GM12874 (cell line): ENCODE measurements around the gene CIRBP.

Experiments
- TF ChIP-seq, protein P1 (sequence below): IDR thresholded peaks from 2 replicates; pipeline ENCODE4 v1.5.1; 2011; ENCODE audit warnings: low read depth, mild to moderate bottlenecking, control low read depth, low read length, moderate library complexity; ENCODE audit not compliant: insufficient read depth

The CIRBP gene

DNA sequence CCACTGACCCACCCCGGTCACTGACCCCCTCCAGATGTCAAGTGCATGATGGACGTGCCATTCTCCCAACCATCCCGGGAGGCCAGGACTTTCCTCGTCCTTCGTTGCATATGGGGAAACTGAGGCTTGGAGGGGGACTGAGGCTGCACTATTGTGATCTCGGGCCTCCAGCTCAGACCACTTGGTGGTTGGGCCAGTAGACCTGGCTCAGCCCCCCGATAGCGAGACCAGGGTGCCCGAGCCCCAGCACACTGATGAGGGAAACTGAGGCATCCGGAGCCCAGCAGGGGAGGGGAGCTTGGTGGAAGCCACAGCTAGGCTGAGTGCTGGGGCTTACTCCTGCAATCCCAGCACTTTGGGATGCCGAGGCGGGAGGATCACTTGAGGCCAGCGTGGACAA is 26.9 kb downstream of the CIRBP start:
- TF ChIP-seq, protein P1, sequence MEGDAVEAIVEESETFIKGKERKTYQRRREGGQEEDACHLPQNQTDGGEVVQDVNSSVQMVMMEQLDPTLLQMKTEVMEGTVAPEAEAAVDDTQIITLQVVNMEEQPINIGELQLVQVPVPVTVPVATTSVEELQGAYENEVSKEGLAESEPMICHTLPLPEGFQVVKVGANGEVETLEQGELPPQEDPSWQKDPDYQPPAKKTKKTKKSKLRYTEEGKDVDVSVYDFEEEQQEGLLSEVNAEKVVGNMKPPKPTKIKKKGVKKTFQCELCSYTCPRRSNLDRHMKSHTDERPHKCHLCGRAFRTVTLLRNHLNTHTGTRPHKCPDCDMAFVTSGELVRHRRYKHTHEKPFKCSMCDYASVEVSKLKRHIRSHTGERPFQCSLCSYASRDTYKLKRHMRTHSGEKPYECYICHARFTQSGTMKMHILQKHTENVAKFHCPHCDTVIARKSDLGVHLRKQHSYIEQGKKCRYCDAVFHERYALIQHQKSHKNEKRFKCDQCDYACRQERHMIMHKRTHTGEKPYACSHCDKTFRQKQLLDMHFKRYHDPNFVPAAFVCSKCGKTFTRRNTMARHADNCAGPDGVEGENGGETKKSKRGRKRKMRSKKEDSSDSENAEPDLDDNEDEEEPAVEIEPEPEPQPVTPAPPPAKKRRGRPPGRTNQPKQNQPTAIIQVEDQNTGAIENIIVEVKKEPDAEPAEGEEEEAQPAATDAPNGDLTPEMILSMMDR: no peak

DNA sequence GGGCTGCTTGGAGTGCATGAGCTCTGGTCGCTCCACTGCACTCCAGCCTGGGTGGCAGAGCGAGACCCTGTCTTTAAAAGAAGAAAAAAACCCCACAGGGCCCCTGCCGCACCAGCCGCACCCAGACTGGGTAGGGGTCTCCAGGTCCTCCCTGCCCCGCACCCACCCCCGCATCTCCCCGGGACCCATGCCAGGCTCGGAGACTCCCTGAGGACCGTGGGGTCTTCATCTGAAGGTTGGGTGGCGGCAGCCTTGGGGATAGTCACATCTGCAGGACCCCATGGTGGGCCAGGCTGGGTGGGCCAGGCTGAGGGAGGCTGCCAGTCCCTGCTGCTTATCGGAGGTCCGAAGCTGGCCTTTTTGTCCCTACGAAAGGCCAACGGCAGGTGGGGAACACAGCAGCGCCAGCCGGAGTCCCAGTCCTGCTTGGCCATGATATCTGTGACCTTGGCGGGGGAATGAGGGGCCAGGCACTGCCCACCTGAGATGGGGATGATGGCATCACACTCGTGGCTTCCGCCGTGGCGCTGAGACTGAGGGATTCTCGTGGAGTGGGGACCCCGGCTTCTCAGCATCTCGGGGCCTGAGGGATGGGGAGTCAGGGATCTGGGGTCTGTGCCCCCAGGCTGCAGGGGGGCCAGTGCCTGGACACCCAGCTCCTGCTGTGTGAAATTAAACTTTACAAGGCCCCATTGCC is 27.6 kb downstream of the CIRBP start:
- TF ChIP-seq, protein P1: no peak

DNA sequence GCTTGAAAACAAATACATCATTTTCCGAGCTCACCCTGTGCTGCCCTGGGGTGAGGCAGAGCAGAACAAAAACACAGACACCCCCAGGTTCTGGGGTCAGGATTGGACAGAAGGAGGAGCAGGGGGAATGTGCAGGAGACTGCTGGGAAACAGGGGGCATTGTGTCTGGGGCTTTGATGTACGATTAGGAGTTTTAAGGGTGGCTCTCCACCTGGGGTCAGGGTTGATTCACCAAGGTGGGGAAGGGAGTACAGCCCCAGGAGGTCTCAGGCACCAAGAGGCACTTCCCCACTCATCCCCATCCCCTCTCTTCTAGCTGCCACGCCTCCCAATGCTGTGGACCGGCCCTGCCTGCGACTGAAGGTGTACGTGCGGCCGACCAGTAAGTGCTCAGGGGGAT is 29.1 kb downstream of the CIRBP start:
- TF ChIP-seq, protein P1: no peak

DNA sequence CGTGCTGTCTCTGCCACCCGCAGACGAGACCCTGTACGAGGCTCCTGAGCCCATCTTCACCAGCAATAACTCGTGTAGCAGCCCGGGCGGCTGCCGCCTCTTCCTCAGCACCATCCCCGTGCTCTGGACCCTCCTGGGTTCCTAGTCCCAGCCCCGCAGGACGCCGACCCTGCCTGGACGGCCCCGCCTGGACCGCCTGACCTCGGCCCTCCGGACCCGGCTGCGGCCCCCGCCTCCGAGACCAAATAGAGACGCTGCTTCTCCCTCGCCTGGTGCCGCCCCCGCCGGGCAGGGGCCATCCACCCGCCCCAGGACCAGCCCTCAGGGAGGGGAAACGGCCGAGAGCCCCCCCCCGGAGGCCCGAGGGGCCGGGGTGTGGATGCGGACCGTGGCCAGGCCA is 30.7 kb downstream of the CIRBP start:
- TF ChIP-seq, protein P1: no peak

DNA sequence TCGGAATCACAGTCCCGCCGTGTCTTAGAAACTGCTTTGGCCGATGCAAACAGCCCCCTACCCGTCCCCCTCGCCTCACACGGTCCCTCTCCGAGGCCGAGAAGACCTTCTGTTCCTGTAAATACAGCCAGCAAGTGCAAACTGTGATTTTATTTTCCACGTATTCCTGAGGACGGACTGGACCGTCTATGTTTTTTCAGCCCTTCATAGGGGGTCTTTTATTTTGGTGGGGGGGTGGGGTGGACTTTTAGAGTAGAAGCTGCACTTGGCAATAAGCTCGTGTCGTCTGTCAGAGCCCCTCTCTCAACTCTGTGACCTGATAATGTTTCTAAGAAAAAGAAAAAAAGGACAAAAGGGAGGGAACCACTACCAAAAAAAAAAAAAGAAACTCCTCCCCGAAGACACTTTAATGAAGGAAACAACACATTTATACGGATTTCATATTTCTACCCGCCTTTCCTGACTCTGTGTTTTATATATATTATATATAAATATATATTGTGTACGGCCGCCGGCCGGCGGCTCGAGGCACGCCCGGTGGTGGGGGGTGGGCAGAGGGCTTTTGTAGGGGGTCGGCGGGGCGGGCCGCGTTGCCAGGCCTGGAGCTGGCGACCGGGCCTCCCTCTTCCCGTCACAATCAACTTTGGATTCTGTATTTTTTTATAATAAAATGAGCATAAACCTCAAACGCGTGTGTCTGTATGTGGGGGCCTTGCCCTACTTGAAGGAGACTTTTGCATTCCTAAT is 31.8 kb downstream of the CIRBP start:
- TF ChIP-seq, protein P1: no peak

GRCh38 chr19:1302533-1303239 is 33.6 kb downstream of the CIRBP start:
- TF ChIP-seq, protein P1: no peak

DNA sequence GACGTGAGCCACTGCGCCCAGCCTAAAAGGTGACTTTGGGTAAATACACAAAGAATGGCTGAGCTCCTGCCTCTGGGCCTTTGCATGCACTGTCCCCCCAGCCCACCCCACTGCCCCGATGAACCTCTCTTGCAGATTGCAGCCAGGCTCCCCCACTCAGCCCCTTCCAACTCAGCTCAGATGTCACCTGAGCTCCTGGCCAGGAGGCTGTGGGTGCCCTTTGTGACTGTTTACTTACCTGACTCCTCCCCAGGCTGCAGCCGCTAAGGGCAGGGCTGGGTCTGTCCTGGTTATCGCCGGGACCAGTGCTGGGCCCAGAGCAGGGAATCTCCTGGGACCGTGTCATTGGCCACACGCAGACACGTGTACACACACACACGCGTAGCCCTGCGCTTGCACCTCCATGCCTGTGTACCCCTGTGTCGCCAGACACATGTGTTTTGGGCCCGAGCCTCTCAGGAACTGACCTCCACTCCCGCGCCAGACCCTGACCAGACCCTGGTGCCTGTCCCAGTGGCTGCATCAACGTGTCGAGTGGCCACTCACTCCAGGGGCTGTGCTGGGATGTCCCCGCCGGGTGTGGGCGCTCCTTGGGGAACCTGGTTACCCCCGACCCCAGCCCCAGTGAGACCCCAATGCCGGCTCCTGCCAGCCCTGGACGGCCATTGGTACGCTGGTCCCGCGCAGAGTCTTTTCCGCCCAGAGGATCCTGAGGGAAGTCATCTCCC is 35.2 kb downstream of the CIRBP start:
- TF ChIP-seq, protein P1: no peak
